ENCODE data around the gene DTWD1. TPM values are rescaled to one million over a fixed set of nuclear protein-coding genes. Genes with fewer than 3 reads are reported as not detected.

DTWD1 gene
- total and polyA plus RNA-seq, 9 of the 15 experiments (the other 6 are each of a cell fraction or from before 2014, with no cell fraction given) = 23.1 to 76.4 (median 36.5) TPM

DNA sequence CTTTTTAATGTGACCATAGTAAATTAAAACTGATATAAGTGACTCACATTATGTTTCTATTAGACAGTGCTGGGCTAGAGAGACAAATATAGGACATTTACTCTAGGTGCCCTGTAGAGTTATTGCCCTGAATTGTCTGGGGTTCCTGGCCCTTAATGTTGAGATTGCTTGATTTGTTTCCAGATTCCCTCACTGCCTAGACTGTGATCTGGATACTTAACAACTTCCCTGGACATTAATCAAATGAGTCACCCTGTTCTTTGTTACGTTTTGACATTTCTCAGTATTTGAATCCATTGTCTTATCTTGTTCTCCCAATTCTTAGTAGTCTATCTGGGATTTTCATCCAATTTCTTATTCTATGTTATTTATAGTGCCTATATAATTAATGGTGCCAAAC, 65.8 kb downstream of the DTWD1 start (continued):
- TF ChIP-seq, protein P1, sequence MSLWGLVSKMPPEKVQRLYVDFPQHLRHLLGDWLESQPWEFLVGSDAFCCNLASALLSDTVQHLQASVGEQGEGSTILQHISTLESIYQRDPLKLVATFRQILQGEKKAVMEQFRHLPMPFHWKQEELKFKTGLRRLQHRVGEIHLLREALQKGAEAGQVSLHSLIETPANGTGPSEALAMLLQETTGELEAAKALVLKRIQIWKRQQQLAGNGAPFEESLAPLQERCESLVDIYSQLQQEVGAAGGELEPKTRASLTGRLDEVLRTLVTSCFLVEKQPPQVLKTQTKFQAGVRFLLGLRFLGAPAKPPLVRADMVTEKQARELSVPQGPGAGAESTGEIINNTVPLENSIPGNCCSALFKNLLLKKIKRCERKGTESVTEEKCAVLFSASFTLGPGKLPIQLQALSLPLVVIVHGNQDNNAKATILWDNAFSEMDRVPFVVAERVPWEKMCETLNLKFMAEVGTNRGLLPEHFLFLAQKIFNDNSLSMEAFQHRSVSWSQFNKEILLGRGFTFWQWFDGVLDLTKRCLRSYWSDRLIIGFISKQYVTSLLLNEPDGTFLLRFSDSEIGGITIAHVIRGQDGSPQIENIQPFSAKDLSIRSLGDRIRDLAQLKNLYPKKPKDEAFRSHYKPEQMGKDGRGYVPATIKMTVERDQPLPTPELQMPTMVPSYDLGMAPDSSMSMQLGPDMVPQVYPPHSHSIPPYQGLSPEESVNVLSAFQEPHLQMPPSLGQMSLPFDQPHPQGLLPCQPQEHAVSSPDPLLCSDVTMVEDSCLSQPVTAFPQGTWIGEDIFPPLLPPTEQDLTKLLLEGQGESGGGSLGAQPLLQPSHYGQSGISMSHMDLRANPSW (CRISPR knock-in tag; IDR thresholded peaks at IDR 0.05) = no peak
- TF ChIP-seq ZKSCAN1 (IDR thresholded peaks at IDR 0.05; ENCODE audit: low read depth, low read length) (no peak), JUND (IDR thresholded peaks at IDR 0.05; ENCODE audit: borderline replicate concordance, low read depth, low read length) (peak; percentile 22; the same call in 1 of the 2 replicates), JUND (tag; IDR thresholded peaks at IDR 0.05; ENCODE audit: borderline replicate concordance, low read depth, low read length) (peak; percentile 72; the same call in 1 of the 3 replicates), MEIS2 (IDR thresholded peaks at IDR 0.05; ENCODE audit: partially characterized antibody) (peak; percentile 48), MYBL2 (IDR thresholded peaks at IDR 0.05; ENCODE audit: low read depth) (no peak), MYBL2 (CRISPR knock-in tag; IDR thresholded peaks at IDR 0.05; ENCODE audit: borderline replicate concordance) (no peak)

DNA sequence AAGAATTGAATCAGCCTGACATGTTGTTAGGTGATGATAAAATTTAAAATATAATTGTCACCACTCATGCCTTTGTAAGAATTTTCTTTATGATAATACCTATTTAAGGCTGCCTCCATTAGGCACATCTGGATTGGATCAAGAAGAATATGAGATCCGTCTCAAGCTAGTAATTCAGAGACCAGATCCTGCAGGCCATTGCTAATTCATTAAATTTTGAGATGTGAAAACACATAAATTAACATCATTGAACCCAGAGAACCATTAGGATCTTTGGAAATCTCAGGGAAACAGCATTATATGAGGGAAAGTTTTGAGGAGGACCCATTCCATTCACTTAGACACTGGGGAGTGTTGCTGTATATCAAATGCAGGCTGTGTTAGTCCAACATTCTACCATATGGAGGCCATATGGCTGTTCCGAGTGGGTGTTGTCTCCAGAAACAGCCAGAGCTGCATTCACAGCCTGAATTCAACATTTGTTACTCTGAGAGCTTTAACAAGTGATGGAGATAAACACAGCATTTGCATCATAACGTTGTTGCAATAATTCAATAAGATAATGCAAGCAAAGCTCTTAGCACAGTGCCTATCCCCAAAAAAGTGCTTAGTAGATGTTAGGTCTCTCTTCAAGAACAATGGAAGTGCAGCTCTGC, 67.4 kb downstream of the DTWD1 start:
- WGBS (ENCODE audit: insufficient coverage, low coverage, missing lambda C conversion rate) = 2% methylated on average over 3 of the region's 3 CpGs
- H3K79me2 ChIP-seq (ENCODE audit: control insufficient read depth, insufficient read depth, low read length) = no peaks in the 10 kb centered on the region
- no peak overlapping the region for H3K9ac ChIP-seq (ENCODE audit: insufficient read depth in 1 of 2, low read depth in 2 of 2, low read length in 2 of 2)
- H3K4me3 ChIP-seq = no peak overlapping the region
- TF ChIP-seq L3MBTL2 (IDR thresholded peaks at IDR 0.05) (no peak), SAFB2 (IDR thresholded peaks at IDR 0.05; ENCODE audit: borderline replicate concordance, low read depth, low read length, severe bottlenecking) (no peak), HOXB6 (CRISPR knock-in tag; IDR thresholded peaks at IDR 0.05; ENCODE audit: borderline replicate concordance) (no peak), NR2C1 (IDR thresholded peaks at IDR 0.05) (no peak), NR2C1 (tag; IDR thresholded peaks at IDR 0.05) (no peak), STAT5A (IDR thresholded peaks at IDR 0.05; ENCODE audit: borderline replicate concordance, low read length) (no peak), TEAD4 (IDR thresholded peaks at IDR 0.05; ENCODE audit: low read length) (no peak), TEAD4 (CRISPR knock-in tag; IDR thresholded peaks at IDR 0.05; ENCODE audit: borderline replicate concordance) (no peak)
- TF ChIP-seq, protein P2, sequence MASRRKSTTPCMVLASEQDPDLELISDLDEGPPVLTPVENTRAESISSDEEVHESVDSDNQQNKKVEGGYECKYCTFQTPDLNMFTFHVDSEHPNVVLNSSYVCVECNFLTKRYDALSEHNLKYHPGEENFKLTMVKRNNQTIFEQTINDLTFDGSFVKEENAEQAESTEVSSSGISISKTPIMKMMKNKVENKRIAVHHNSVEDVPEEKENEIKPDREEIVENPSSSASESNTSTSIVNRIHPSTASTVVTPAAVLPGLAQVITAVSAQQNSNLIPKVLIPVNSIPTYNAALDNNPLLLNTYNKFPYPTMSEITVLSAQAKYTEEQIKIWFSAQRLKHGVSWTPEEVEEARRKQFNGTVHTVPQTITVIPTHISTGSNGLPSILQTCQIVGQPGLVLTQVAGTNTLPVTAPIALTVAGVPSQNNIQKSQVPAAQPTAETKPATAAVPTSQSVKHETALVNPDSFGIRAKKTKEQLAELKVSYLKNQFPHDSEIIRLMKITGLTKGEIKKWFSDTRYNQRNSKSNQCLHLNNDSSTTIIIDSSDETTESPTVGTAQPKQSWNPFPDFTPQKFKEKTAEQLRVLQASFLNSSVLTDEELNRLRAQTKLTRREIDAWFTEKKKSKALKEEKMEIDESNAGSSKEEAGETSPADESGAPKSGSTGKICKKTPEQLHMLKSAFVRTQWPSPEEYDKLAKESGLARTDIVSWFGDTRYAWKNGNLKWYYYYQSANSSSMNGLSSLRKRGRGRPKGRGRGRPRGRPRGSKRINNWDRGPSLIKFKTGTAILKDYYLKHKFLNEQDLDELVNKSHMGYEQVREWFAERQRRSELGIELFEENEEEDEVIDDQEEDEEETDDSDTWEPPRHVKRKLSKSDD (conservative IDR thresholded peaks at IDR 0.05; ENCODE audit: low read length) = no peak
- no peaks in the 10 kb centered on the region for H3K9me3 ChIP-seq (replicated peaks; ENCODE audit: control insufficient read depth, insufficient read depth, low read depth, low read length)
- ChIA-PET POLR2A (interaction anchor here (0.7 to 1.1 kb wide), 2 partner anchors 10 to 1961 kb away, joined by 3 read pairs; no protein-coding TSS in a partner anchor), CTCF (ENCODE audit: low intra/inter-chr PET ratio) (no interaction called here)
- no peak for DNase-seq (ENCODE audit: extremely low read depth in 1 of 4, low spot score in 3 of 4)
- no peaks in the 10 kb centered on the region for H3K36me3 ChIP-seq (ENCODE audit: control insufficient read depth, insufficient read depth, low read length)
- H3K27ac ChIP-seq (ENCODE audit: extremely low read depth, low read depth, low read length) = no peak overlapping the region
- no TSS peak for BruUV-seq (replicated peaks)
- no peak for ATAC-seq
- H3K9me1 ChIP-seq (ENCODE audit: control insufficient read depth, insufficient read depth, low read length) = no peaks in the 10 kb centered on the region
- no peak for FAIRE-seq
- no peak overlapping the region for H3K4me2 ChIP-seq (ENCODE audit: insufficient read depth, low read length)
- no peak overlapping the region for H2AFZ ChIP-seq (ENCODE audit: low read depth, low read length)
- H3K27me3 ChIP-seq (ENCODE audit: control insufficient read depth in 2 of 2, insufficient read depth in 2 of 2, low read length in 2 of 2) = no peaks in the 10 kb centered on the region
- in situ Hi-C loops (cut with MboI) = no loop called here
- intact Hi-C loops (cut with micrococcal nuclease) = no loop called here
- H3K4me1 ChIP-seq (replicated peaks in 1 of 2; ENCODE audit: control insufficient read depth in 2 of 2, insufficient read depth in 2 of 2, low read length in 2 of 2) = no peaks in the 10 kb centered on the region
- no peaks in the 10 kb centered on the region for H4K20me1 ChIP-seq (replicated peaks; ENCODE audit: control insufficient read depth, insufficient read depth, low read length)
